HG02623 (cell line): ENCODE results near the gene GRID2.

ENCODE experiments used
- ATAC-seq: cut with Tn5 transposase; IDR thresholded peaks from one replicate; pipeline ENCODE4 v1.9.1; 2021; ENCODE audit warnings: moderate library complexity; ENCODE audit not compliant: unreplicated experiment

The GRID2 gene

GRCh38 chr4:92521941-92522340 lies 218.2 kb downstream of the GRID2 start:
- ATAC-seq: no peak

GRCh38 chr4:92522356-92522755 lies 218.6 kb downstream of the GRID2 start:
- no peak for ATAC-seq

GRCh38 chr4:92524131-92524530 lies 220.4 kb downstream of the GRID2 start:
- ATAC-seq: no peak

GRCh38 chr4:92528541-92528940 lies 224.8 kb downstream of the GRID2 start:
- no peak for ATAC-seq

GRCh38 chr4:92529510-92529909 lies 225.7 kb downstream of the GRID2 start:
- no peak for ATAC-seq

GRCh38 chr4:92535599-92535998 lies 231.8 kb downstream of the GRID2 start:
- ATAC-seq: no peak

GRCh38 chr4:92551616-92552015 lies 247.8 kb downstream of the GRID2 start:
- ATAC-seq: no peak

- no peak for ATAC-seq
Observed at GRCh38 chr4:92566269-92566668, 262.5 kb downstream of the GRID2 start.

GRCh38 chr4:92580816-92581215 lies 277.1 kb downstream of the GRID2 start:
- no peak for ATAC-seq

- no peak for ATAC-seq
Observed at GRCh38 chr4:92599044-92599443, 295.3 kb downstream of the GRID2 start.

GRCh38 chr4:92600638-92601037 lies 296.9 kb downstream of the GRID2 start:
- no peak for ATAC-seq

GRCh38 chr4:92606227-92606626 lies 302.5 kb downstream of the GRID2 start:
- no peak for ATAC-seq

- no peak for ATAC-seq
Observed at GRCh38 chr4:92615049-92615448, 311.3 kb downstream of the GRID2 start.

- ATAC-seq: no peak
Observed at GRCh38 chr4:92618968-92619367, 315.2 kb downstream of the GRID2 start.

- ATAC-seq: no peak
Observed at GRCh38 chr4:92629302-92629701, 325.5 kb downstream of the GRID2 start.

- ATAC-seq: no peak
Observed at GRCh38 chr4:92634882-92635281, 331.1 kb downstream of the GRID2 start.

GRCh38 chr4:92636038-92636806 lies 332.5 kb downstream of the GRID2 start:
- ATAC-seq: no peak

GRCh38 chr4:92641409-92641808 lies 337.6 kb downstream of the GRID2 start:
- ATAC-seq: no peak

GRCh38 chr4:92646826-92647225 lies 343.1 kb downstream of the GRID2 start:
- ATAC-seq: no peak

GRCh38 chr4:92651536-92651935 lies 347.8 kb downstream of the GRID2 start:
- no peak for ATAC-seq

- ATAC-seq: no peak
Observed at GRCh38 chr4:92654084-92654483, 350.3 kb downstream of the GRID2 start.

- no peak for ATAC-seq
Observed at GRCh38 chr4:92657695-92658094, 353.9 kb downstream of the GRID2 start.

- no peak for ATAC-seq
Observed at GRCh38 chr4:92658318-92658717, 354.6 kb downstream of the GRID2 start.
